Sigmoid colon (tissue), 7 donors: ENCODE measurements around the gene DARS1. TPM values are rescaled to one million over a fixed set of nuclear protein-coding genes. Genes with fewer than 3 reads are reported as not detected.
"Not testable (repeated sequence)": the region's sequence is repeated elsewhere in the genome, so short reads cannot be mapped to it uniquely, and the experiment has no call there.

ENCODE experiments used
- DNase-seq: peaks from one replicate; pipeline ENCODE4 v3.0.0-alpha.2; 2019
- H3K27ac ChIP-seq, 4 donors: fragments of 200-600 bp; sonication (generic); one replicate each; pipeline ENCODE4 v1.5.1; 2016 to 2019; ENCODE audit warnings: mild to moderate bottlenecking in 1 of 4
- H3K27me3 ChIP-seq, 3 donors: fragments of 200-600 bp; sonication (generic); one replicate each; pipeline ENCODE4 v1.5.1; 2019; ENCODE audit warnings: mild to moderate bottlenecking in 1 of 3
- H3K36me3 ChIP-seq, 4 donors: fragments of 200-600 bp; sonication (generic); one replicate each; pipeline ENCODE4 v1.5.1; 2016 to 2019
- H3K4me1 ChIP-seq, 4 donors: fragments of 200-600 bp; sonication (generic); one replicate each; pipeline ENCODE4 v1.5.1; 2017 to 2019
- H3K4me3 ChIP-seq, 4 donors: fragments of 200-600 bp; sonication (generic); one replicate each; pipeline ENCODE4 v1.5.1; 2017 to 2019; ENCODE audit warnings: mild to moderate bottlenecking in 2 of 4, moderate library complexity in 1 of 4
- H3K9me3 ChIP-seq, 4 donors: fragments of 200-600 bp in 3 of 4; sonication (generic) in 3 of 4; one replicate each; pipeline versions ENCODE4 v1.5.1 to v1.6.1; 2013 to 2019
- CTCF ChIP-seq, 4 experiments: fragments of 450-650 bp in 3 of 4; fragments of 200-600 bp in 1 of 4; IDR thresholded peaks; one replicate each; pipeline ENCODE4 v1.5.1; 2016 to 2019; ENCODE audit warnings: antibody characterized with exemption in 4 of 4, mild to moderate bottlenecking in 3 of 4, moderate library complexity in 2 of 4
- EP300 ChIP-seq, 4 donors: sonication (generic); formaldehyde crosslinking; IDR thresholded peaks; one replicate each; pipeline ENCODE4 v1.6.1; 2017; ENCODE audit warnings: antibody characterized with exemption in 4 of 4
- POLR2A ChIP-seq, 2 donors: fragments of 450-650 bp; IDR thresholded peaks; one replicate each; pipeline ENCODE4 v1.6.1; 2016; ENCODE audit warnings: antibody characterized with exemption in 2 of 2, mild to moderate bottlenecking in 2 of 2, moderate library complexity in 2 of 2
- POLR2AphosphoS5 ChIP-seq, 4 donors: sonication (generic); formaldehyde crosslinking; IDR thresholded peaks; one replicate each; pipeline ENCODE4 v1.6.1; 2017; ENCODE audit warnings: antibody characterized with exemption in 4 of 4
- WGBS, 2 donors: extraction: QIAGEN DNeasy Blood & Tissue Kit; methylation state at CpG; one replicate each; pipeline ENCODE4 v1.1.7; 2013; 5-methylcytosine and 5-hydroxymethylcytosine counted together
- intact Hi-C: fragments of 100-400 bp; cut with DNase I; formaldehyde crosslinking; loops from one replicate; pipeline ENCODE4 v1.15.1; 2023
- polyA plus RNA-seq, 3 donors: library from polyadenylated mRNA; stranded (reverse); fragments of 200-250 nt; gene quantifications; one replicate each; pipeline ENCODE4 v1.2.3, GENCODE V29; 2013
- total RNA-seq, 4 donors: library from RNA; depleted of rRNA; stranded (reverse); fragments of >200 nt; gene quantifications; one replicate each; pipeline ENCODE4 v1.1.0, GENCODE V29; 2016
- donor health status: healthy with polysubstance abuse.
- donor health status: Bipolar disorder and iron deficiency.
- donor health status: healthy.

DARS1 gene
- total and polyA plus RNA-seq, 7 donors, result 31.4 to 95.6 (median 77.3) TPM

DNA sequence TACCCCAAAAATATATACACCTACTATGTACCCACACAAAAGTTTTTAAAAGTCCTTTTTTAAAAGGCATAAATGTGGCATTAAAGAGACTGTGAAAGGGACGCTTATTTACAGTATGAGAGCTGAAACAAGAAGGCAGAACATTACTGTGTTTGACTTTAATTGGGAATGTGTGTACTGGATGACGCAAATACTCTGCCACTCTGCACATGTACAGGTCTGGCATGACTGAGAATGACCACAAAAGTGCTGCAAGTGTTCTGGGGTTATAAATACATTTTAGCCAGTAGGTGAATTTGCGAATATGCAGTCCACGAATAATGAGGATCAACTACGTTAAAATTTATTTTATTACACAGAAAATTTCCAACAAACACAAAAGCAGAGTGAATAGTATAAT is 11.4 kb downstream of the DARS1 start:
- 94 to 97% methylated on average over 5 of the region's 5 CpGs for WGBS, 2 donors
- peak in 1 of 4 donors; percentile 18 for TF ChIP-seq EP300 (IDR thresholded peaks at IDR 0.05)
- TF ChIP-seq POLR2AphosphoS5 (IDR thresholded peaks at IDR 0.05), result no peak
- no peak for TF ChIP-seq CTCF (IDR thresholded peaks at IDR 0.05)
- TF ChIP-seq POLR2A (IDR thresholded peaks at IDR 0.05), result no peak
- no peak overlapping the region for H3K4me3 ChIP-seq
- H3K27me3 ChIP-seq, result no peaks in the 10 kb centered on the region
- peaks cover 2 to 57% (median 12%) of the 10 kb centered on the region in 4 donors for H3K36me3 ChIP-seq
- intact Hi-C loops, result no loop called here
- DNase-seq, result no peak
- H3K9me3 ChIP-seq, result no peaks in the 10 kb centered on the region
- peak overlapping the region in 1 of 4 donors; percentile 10 for H3K27ac ChIP-seq
- H3K4me1 ChIP-seq, result peaks cover 0 to under 1% (median 0%) of the 10 kb centered on the region in 4 donors

DNA sequence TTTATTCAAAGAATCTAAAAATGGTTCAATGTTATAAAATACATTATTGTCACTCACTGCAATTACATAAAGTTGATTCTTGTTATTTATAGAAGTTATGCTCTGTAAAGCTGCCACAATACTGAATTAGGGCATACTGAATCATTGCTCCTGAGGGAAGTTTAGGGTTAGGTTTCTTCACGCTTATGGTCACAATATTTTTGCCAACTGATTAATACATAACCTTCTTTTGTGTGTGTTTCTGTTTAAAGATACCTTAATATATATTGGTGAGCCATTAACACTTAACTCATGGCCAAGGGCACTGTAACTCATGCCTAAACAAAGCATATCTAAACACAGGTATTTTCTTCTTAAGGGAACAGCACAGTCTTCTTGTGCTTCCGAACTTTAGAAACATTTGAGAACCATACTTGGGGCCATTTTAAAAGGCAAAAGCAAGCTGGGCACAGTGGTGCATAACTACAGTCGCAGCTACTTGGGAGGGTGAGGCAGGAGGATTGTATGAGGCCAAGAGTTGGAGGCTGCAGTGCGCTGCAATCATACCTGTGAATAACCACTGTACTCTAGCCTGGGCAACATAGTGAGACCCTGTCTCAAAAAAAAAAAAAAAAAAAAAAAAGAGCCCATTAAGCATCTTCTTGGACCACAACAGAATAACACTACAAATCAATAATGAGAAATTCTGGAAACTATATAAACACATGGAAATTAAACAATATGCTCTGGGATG is 15.6 kb downstream of the DARS1 start:
- H3K27ac ChIP-seq, result no peak overlapping the region
- WGBS, 2 donors, result 96 to 98% methylated on average over 4 of the region's 4 CpGs
- no peak for DNase-seq
- intact Hi-C loops, result no loop called here
- H3K9me3 ChIP-seq, result no peaks in the 10 kb centered on the region
- no peak for TF ChIP-seq EP300 (IDR thresholded peaks at IDR 0.05)
- no peak for TF ChIP-seq POLR2A (IDR thresholded peaks at IDR 0.05)
- TF ChIP-seq CTCF (IDR thresholded peaks at IDR 0.05), result no peak
- peaks cover 0 to 15% (median 0%) of the 10 kb centered on the region in 4 donors for H3K36me3 ChIP-seq
- no peaks in the 10 kb centered on the region for H3K4me1 ChIP-seq
- H3K4me3 ChIP-seq, result no peak overlapping the region
- no peaks in the 10 kb centered on the region for H3K27me3 ChIP-seq

GRCh38 chr2:135965756-135966155 is 19.7 kb downstream of the DARS1 start:
- no peak for DNase-seq
- intact Hi-C loops, result no loop called here
- H3K4me3 ChIP-seq, result no peak overlapping the region
- 83 to 88% methylated on average over 1 of the region's 1 CpG for WGBS, 2 donors
- H3K9me3 ChIP-seq, result no peaks in the 10 kb centered on the region
- no peak for TF ChIP-seq CTCF (IDR thresholded peaks at IDR 0.05)
- TF ChIP-seq EP300 (IDR thresholded peaks at IDR 0.05), result no peak
- no peak for TF ChIP-seq POLR2A (IDR thresholded peaks at IDR 0.05)
- no peak for TF ChIP-seq POLR2AphosphoS5 (IDR thresholded peaks at IDR 0.05)
- no peaks in the 10 kb centered on the region for H3K27me3 ChIP-seq
- no peaks in the 10 kb centered on the region for H3K36me3 ChIP-seq
- no peaks in the 10 kb centered on the region for H3K4me1 ChIP-seq
- H3K27ac ChIP-seq, result no peak overlapping the region

DNA sequence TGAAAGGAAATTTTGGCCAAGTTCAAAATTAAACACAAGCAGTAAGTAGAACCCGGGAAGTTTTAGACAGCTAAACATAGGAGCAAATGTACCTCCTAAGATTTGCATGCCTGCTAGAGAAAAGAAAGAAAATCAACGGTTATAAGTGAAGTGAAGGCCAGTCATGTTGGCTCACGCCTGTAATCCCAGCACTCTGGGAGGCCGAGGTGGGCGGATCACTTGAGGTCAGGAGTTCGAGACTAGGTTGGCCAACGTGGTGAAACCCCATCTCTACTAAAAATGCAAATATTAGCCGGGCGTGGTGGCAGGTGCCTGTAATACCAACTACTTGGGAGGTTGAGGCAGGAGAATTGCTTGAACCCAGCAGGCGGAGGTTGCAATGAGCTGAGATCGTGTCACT is 21.0 kb downstream of the DARS1 start:
- H3K27ac ChIP-seq, result peak overlapping the region in 1 of 4 donors; percentile 61
- H3K36me3 ChIP-seq, H3K9me3 ChIP-seq, H3K27me3 ChIP-seq, DNase-seq, H3K4me3 ChIP-seq, H3K4me1 ChIP-seq, intact Hi-C loops: not testable (repeated sequence)
- WGBS, 2 donors, result 88 to 91% methylated on average over 11 of the region's 11 CpGs

- Histone ChIP-seq H3K4me3 (no peak overlapping the region), H3K36me3 (no peaks in the 10 kb centered on the region), H3K27me3 (no peaks in the 10 kb centered on the region), H3K4me1 (no peaks in the 10 kb centered on the region), H3K9me3 (no peaks in the 10 kb centered on the region), H3K27ac (peak overlapping the region in 1 of 4 donors; percentile 61)
- TF ChIP-seq CTCF (IDR thresholded peaks at IDR 0.05), result no peak
- TF ChIP-seq POLR2AphosphoS5 (IDR thresholded peaks at IDR 0.05), result no peak
- no peak for TF ChIP-seq POLR2A (IDR thresholded peaks at IDR 0.05)
- TF ChIP-seq EP300 (IDR thresholded peaks at IDR 0.05), result no peak
- intact Hi-C loops, result no loop called here
- 93 to 94% methylated on average over 11 of the region's 11 CpGs for WGBS, 2 donors
- DNase-seq, result no peak
Observed at GRCh38 chr2:135963841-135964240, 21.6 kb downstream of the DARS1 start.
